ENCODE results near the gene PRR36.

Gene PRR36

DNA sequence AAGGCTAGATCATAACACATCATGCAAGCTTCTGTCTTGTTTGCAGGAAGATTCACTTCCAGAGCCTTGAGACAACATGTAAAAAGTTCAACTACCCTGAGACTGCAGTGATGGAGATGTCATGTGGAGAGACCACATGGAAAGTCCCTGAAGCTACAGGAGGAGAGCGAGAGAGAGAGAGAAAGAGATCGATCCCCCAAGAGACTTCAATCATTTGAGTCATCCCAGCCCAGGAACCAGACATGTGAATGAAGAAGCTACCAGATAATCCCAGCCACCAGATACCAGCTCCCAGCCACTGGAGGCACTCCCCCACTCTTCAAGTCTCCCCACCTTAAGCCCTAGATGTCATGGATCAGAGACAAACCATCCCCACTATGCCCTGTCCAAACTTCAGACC is 54.9 kb downstream of the PRR36 start:
- DNase-seq (ENCODE audit: low read depth in 2 of 2): no peak

GRCh38 chr19:7818806-7819205 is 55.4 kb downstream of the PRR36 start:
- no peak for DNase-seq (ENCODE audit: low read depth in 2 of 2)
